ENCODE measurements around the gene RASGRP3. TPM values are rescaled to one million over a fixed set of nuclear protein-coding genes. Genes with fewer than 3 reads are reported as not detected.

The RASGRP3 gene
- total RNA-seq, 2 experiments from 2014 or later = 6.3 to 8.4 TPM

- Mint-ChIP-seq H3K27me3 (peaks cover 2% of the 10 kb centered on the region), H3K9me3 (peaks cover 9% of the 10 kb centered on the region), H3K36me3 (ENCODE audit: low read depth) (peaks cover 45% of the 10 kb centered on the region), H3K4me1 (peaks cover 48% of the 10 kb centered on the region), H3K27ac (peak overlapping the region; percentile 56), H3K4me3 (no peak overlapping the region)
- DNase-seq = no peak
- ChIA-PET POLR2A (interaction anchor here (0.7 to 1.8 kb wide), 4 partner anchors 8 to 126 kb away, joined by 3 to 11 read pairs (median 5); partner anchors contain the start of gene RASGRP3), CTCF (interaction anchor here (0.7 to 1.6 kb wide), 3 partner anchors 13 to 110 kb away, joined by 4 to 5 read pairs (median 4); partner anchors contain the start of genes FAM98A and RASGRP3)
These were observed 12.5 kb downstream of the RASGRP3 start for GRCh38 chr2:33488715-33489540.

- DNase-seq = no peak
- ChIA-PET POLR2A (interaction anchor here (0.8 to 1.6 kb wide), 2 partner anchors 12 to 14 kb away, joined by 3 to 6 read pairs; partner anchors contain the start of gene RASGRP3), CTCF (interaction anchor here (1.4 kb wide), 1 partner anchor 14 kb away, joined by 4 read pairs; the partner anchor contains the start of gene RASGRP3)
- H3K27me3 Mint-ChIP-seq = peaks cover 3% of the 10 kb centered on the region
- no peak overlapping the region for H3K27ac Mint-ChIP-seq
- H3K9me3 Mint-ChIP-seq = peaks cover 9% of the 10 kb centered on the region
- no peak overlapping the region for H3K4me3 Mint-ChIP-seq
- H3K36me3 Mint-ChIP-seq (ENCODE audit: low read depth) = peaks cover 35% of the 10 kb centered on the region
- H3K4me1 Mint-ChIP-seq = peaks cover 49% of the 10 kb centered on the region
These were observed 13.5 kb downstream of the RASGRP3 start for GRCh38 chr2:33489835-33490431.

DNA sequence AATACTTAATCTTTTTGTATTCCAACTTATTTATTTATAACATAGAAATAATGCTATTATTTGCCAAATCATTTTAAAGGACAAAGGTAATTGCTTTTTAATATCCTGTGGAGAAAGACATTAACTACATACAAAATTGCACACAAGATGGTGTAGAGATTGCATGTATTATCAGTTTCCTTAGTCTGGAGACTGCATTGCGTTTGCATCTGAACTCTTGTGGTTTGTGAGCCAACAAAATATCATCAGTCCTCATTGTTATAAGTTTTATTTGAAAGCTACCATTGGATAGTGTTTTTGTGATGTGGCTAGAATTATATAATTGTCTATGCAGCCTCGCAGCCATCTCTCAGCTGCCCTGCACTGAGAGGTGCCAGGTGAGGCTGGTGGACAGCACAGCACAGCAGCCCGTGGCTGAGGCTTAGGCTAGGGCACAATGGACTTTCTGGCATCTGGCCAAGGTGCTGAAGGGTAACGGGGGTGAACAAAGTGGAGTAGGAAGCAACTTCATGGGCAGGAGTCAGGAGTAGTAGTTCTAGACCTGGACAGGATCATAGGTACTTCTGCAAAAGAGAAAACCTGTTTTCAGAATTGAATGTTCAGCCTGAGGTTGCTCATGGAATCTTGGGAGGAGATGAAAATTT is 15.1 kb downstream of the RASGRP3 start:
- Mint-ChIP-seq H3K4me3 (no peak overlapping the region), H3K27ac (no peak overlapping the region), H3K36me3 (ENCODE audit: low read depth) (peaks cover 23% of the 10 kb centered on the region), H3K27me3 (peaks cover 4% of the 10 kb centered on the region), H3K4me1 (peaks cover 64% of the 10 kb centered on the region), H3K9me3 (peaks cover 1% of the 10 kb centered on the region)
- no peak for DNase-seq
- ChIA-PET CTCF (no interaction called here), POLR2A (no interaction called here)

GRCh38 chr2:33492399-33493134 is 16.1 kb downstream of the RASGRP3 start:
- POLR2A ChIA-PET = interaction anchor here (1.1 to 3.2 kb wide), 2 partner anchors 12 to 16 kb away, joined by 6 to 23 read pairs; partner anchors contain the start of gene RASGRP3
- H3K36me3 Mint-ChIP-seq (ENCODE audit: low read depth) = peaks cover 15% of the 10 kb centered on the region
- peaks cover 4% of the 10 kb centered on the region for H3K27me3 Mint-ChIP-seq
- H3K9me3 Mint-ChIP-seq = no peaks in the 10 kb centered on the region
- no peak for DNase-seq
- no peak overlapping the region for H3K27ac Mint-ChIP-seq
- CTCF ChIA-PET = interaction anchor here (1.9 to 2.4 kb wide), 2 partner anchors 11 to 17 kb away, joined by 4 to 12 read pairs; partner anchors contain the start of gene RASGRP3
- H3K4me3 Mint-ChIP-seq = no peak overlapping the region
- peaks cover 67% of the 10 kb centered on the region for H3K4me1 Mint-ChIP-seq

DNA sequence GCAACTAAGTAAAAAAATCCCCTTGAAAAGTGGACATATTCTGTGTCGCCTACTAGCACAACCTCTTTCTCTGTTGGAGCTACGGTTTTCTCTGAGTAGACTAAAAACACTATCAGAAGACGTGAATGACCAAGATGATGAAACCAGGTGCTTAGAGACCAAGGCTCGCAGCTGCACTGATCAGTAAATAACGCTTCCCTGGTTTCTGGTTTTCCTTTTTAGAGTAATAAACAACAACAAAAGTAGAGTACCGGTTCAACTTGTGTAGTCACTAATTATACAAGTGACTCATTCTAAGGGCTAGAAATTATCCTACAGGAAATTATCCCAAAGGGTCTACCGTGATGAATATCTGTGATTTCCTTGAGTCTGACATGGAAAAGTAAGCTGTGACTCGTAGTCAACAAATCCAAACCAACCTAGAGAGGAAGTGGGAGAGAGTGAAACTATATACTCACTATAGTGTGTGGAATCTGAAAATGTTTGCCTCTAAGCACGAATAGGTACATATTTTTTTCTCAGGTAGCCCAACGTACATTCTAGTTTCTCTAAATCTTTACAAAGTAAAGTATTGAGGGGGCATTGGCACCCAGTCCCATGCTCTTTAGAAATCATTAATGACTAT is 17.8 kb downstream of the RASGRP3 start:
- H3K36me3 Mint-ChIP-seq (ENCODE audit: low read depth) = peaks cover 11% of the 10 kb centered on the region
- no peak overlapping the region for H3K27ac Mint-ChIP-seq
- no peak for DNase-seq
- H3K27me3 Mint-ChIP-seq = peaks cover 4% of the 10 kb centered on the region
- POLR2A ChIA-PET = interaction anchor here (1.0 to 3.2 kb wide), 3 partner anchors 10 to 105 kb away, joined by 3 to 23 read pairs (median 3); partner anchors contain the start of genes FAM98A and RASGRP3
- no peak overlapping the region for H3K4me3 Mint-ChIP-seq
- peaks cover 61% of the 10 kb centered on the region for H3K4me1 Mint-ChIP-seq
- CTCF ChIA-PET = interaction anchor here (0.5 to 2.4 kb wide), 3 partner anchors 9 to 99 kb away, joined by 4 to 12 read pairs (median 4); partner anchors contain the start of gene RASGRP3
- H3K9me3 Mint-ChIP-seq = no peaks in the 10 kb centered on the region

DNA sequence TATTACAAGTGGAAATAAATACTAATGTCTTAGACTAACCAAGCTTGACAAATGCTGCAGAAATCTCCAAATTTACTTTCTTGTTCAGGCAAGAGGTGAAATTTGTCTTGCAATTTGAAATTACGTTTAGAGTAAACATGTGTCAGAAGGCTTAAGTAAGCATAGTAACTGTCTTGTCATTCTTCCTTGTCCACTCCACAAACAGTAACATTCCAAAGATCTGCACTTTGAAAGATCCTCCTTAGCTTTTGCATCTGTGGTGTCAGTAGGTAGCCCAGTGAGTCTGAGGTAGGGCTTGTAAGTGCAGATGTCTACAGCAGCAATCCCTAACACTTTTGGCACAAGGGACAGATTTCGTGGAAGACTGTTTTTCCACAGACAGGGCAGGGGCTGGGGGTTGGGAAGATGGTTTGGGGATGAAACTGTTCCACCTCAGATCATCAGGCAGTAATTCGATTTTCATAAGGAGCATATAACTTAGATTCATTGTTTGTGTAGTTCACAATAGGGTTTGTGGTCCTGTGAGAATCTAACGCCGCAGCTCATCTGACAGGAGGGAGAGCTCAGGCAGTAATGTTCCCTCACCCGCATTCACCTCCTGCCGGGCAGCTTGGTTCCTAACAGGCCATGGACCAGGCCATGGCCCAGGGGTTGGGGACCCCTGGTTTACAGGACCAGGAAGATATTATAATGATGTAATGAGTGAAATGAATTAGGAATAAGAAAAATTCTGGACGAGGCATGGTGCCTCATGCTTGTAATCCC is 18.6 kb downstream of the RASGRP3 start:
- Mint-ChIP-seq H3K27ac (no peak overlapping the region), H3K27me3 (peaks cover 3% of the 10 kb centered on the region), H3K4me3 (no peak overlapping the region), H3K4me1 (peaks cover 55% of the 10 kb centered on the region), H3K36me3 (ENCODE audit: low read depth) (peaks cover 13% of the 10 kb centered on the region), H3K9me3 (no peaks in the 10 kb centered on the region)
- ChIA-PET CTCF (interaction anchor here (0.5 to 2.4 kb wide), 2 partner anchors 19 to 99 kb away, joined by 4 to 12 read pairs; partner anchors contain the start of gene RASGRP3), POLR2A (interaction anchor here (1.0 to 3.2 kb wide), 3 partner anchors 11 to 104 kb away, joined by 3 to 23 read pairs (median 3); partner anchors contain the start of genes FAM98A and RASGRP3)
- DNase-seq = no peak

DNA sequence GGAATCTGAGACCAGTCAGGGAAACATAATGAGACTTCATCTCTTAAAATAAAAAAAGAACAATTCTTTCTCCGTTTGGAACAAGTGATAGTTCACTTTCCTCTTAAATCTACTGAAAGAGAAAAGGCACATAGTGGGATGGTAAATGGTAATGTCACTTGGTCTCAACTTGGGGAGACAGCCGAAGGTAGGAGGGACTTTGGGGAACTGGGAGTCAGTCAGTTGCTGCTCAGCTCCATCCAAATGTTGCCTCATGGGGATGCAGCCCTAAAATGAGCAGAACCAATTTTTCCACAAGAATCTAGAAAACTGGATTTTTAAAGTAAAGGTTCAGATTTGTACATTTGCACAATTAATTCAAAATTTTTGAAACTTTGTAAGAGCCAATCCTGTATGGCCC is 19.2 kb downstream of the RASGRP3 start:
- DNase-seq = no peak
- Mint-ChIP-seq H3K27ac (no peak overlapping the region), H3K27me3 (peaks cover 2% of the 10 kb centered on the region), H3K9me3 (no peaks in the 10 kb centered on the region), H3K4me1 (peaks cover 53% of the 10 kb centered on the region), H3K36me3 (ENCODE audit: low read depth) (peaks cover 14% of the 10 kb centered on the region), H3K4me3 (no peak overlapping the region)
- POLR2A ChIA-PET = no interaction called here
- CTCF ChIA-PET = no interaction called here

- POLR2A ChIA-PET = interaction anchor here (2.1 kb wide), 1 partner anchor 19 kb away, joined by 16 read pairs; the partner anchor contains the start of gene RASGRP3
- Mint-ChIP-seq H3K36me3 (ENCODE audit: low read depth) (peaks cover 14% of the 10 kb centered on the region), H3K9me3 (no peaks in the 10 kb centered on the region), H3K4me1 (peaks cover 53% of the 10 kb centered on the region), H3K27me3 (peaks cover 2% of the 10 kb centered on the region), H3K27ac (no peak overlapping the region), H3K4me3 (no peak overlapping the region)
- no peak for DNase-seq
- CTCF ChIA-PET = interaction anchor here (1.4 kb wide), 1 partner anchor 20 kb away, joined by 11 read pairs; no protein-coding TSS in a partner anchor
These were observed 19.7 kb downstream of the RASGRP3 start for GRCh38 chr2:33496150-33496549.

DNA sequence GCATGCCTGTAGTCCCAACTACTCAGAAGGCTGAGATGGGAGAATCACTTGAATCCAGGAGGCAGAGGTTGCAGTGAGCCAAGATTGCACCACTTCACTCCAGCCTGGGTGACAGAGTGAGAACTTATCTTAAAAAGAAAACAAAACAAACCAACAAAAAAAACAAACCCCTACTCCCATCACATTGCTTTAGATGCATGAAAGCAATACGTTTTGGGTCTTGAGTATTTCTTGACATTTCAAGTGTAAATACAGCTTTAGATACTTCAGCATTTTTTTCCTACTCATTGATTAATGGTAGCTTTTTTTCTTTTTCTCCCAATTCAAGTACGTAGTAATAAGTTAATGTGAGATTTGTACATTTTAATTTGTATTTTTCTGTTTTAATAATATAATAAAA is 20.3 kb downstream of the RASGRP3 start:
- no peak overlapping the region for H3K4me3 Mint-ChIP-seq
- CTCF ChIA-PET = interaction anchor here (1.0 to 1.4 kb wide), 2 partner anchors 19 to 21 kb away, joined by 3 to 11 read pairs; no protein-coding TSS in a partner anchor
- no peak for DNase-seq
- H3K9me3 Mint-ChIP-seq = no peaks in the 10 kb centered on the region
- H3K4me1 Mint-ChIP-seq = peaks cover 50% of the 10 kb centered on the region
- POLR2A ChIA-PET = interaction anchor here (0.6 to 2.1 kb wide), 4 partner anchors 9 to 102 kb away, joined by 3 to 16 read pairs (median 5); partner anchors contain the start of genes FAM98A and RASGRP3
- no peak overlapping the region for H3K27ac Mint-ChIP-seq
- H3K36me3 Mint-ChIP-seq (ENCODE audit: low read depth) = peaks cover 11% of the 10 kb centered on the region
- peaks cover 2% of the 10 kb centered on the region for H3K27me3 Mint-ChIP-seq

GRCh38 chr2:33497221-33497650 is 20.8 kb downstream of the RASGRP3 start:
- H3K9me3 Mint-ChIP-seq = no peaks in the 10 kb centered on the region
- H3K36me3 Mint-ChIP-seq (ENCODE audit: low read depth) = peaks cover 10% of the 10 kb centered on the region
- peak overlapping the region; percentile 18 for H3K27ac Mint-ChIP-seq
- no peak for DNase-seq
- H3K4me1 Mint-ChIP-seq = peaks cover 48% of the 10 kb centered on the region
- H3K27me3 Mint-ChIP-seq = peaks cover 2% of the 10 kb centered on the region
- POLR2A ChIA-PET = interaction anchor here (0.6 to 2.1 kb wide), 4 partner anchors 9 to 101 kb away, joined by 3 to 16 read pairs (median 5); partner anchors contain the start of genes FAM98A and RASGRP3
- CTCF ChIA-PET = interaction anchor here (1.0 to 1.4 kb wide), 2 partner anchors 20 to 21 kb away, joined by 3 to 11 read pairs; no protein-coding TSS in a partner anchor
- no peak overlapping the region for H3K4me3 Mint-ChIP-seq
